GM12891 (cell line): Measurements from ENCODE around the gene CYLD.

Experiments used
- PAX5 ChIP-seq: IDR thresholded peaks from 2 replicates; pipeline ENCODE4 v1.6.1; 2011; ENCODE audit warnings: low read length, moderate library complexity, mild to moderate bottlenecking; ENCODE audit not compliant: insufficient read depth, severe bottlenecking
- POLR2A ChIP-seq: IDR thresholded peaks from 2 replicates; pipeline ENCODE4 v1.6.1; 2011; ENCODE audit warnings: low read depth, low read length, control low read depth
- POLR2AphosphoS5 ChIP-seq: IDR thresholded peaks from 2 replicates; pipeline ENCODE4 v1.6.1; 2011; ENCODE audit warnings: low read depth, low read length, control low read depth
- POU2F2 ChIP-seq: IDR thresholded peaks from 2 replicates; pipeline ENCODE4 v1.6.1; 2011; ENCODE audit warnings: low read depth, mild to moderate bottlenecking, control low read depth, low read length, moderate library complexity
- SPI1 ChIP-seq: IDR thresholded peaks from 2 replicates; pipeline ENCODE4 v1.6.1; 2011; ENCODE audit warnings: low read depth, low read length, control low read depth
- TAF1 ChIP-seq: IDR thresholded peaks from 2 replicates; pipeline ENCODE4 v1.6.1; 2011; ENCODE audit warnings: low read depth, low read length, control low read depth

GRCh38 chr16:50814541-50814940 is 72.7 kb downstream of the CYLD start:
- TF ChIP-seq POLR2AphosphoS5 (no peak), TAF1 (no peak), POLR2A (no peak), SPI1 (no peak), POU2F2 (no peak), PAX5 (no peak)
